K562 (cell line): ENCODE measurements around the gene NSUN3. TPM values are rescaled to one million over a fixed set of nuclear protein-coding genes. Genes with fewer than 3 reads are reported as not detected.
A peak's percentile ranks its signal among the peaks of the same experiment; 100 is the strongest.

Source experiments
- ASH1L ChIP-seq: fragments of 450-650 bp; IDR thresholded peaks from 2 replicates; pipeline ENCODE4 v1.6.1; 2018; ENCODE audit warnings: borderline replicate concordance, mild to moderate bottlenecking, low read depth; ENCODE audit not compliant: partially characterized antibody
- BRD9 ChIP-seq: fragments of 450-650 bp; IDR thresholded peaks from 2 replicates; pipeline ENCODE4 v1.6.1; 2018; ENCODE audit warnings: low read depth; ENCODE audit not compliant: partially characterized antibody
- CBFA2T3 ChIP-seq: fragments of 450-650 bp; IDR thresholded peaks from 2 replicates; pipeline ENCODE4 v1.6.1; 2017
- CREB1 ChIP-seq, 2 experiments: sonication (generic) in 1 of 2; formaldehyde crosslinking in 1 of 2; IDR thresholded peaks; 2 replicates each; pipeline versions ENCODE4 v1.6.1 to v1.8.0; 2012 to 2022; ENCODE audit warnings: inconsistent platforms in 1 of 2, mild to moderate bottlenecking in 1 of 2, missing genetic modification reagents in 1 of 2, moderate library complexity in 1 of 2
- EGR1 ChIP-seq: fragments of 450-650 bp; conservative IDR thresholded peaks from 2 replicates; pipeline ENCODE4 v1.6.1; 2017; ENCODE audit warnings: mild to moderate bottlenecking
- HNRNPLL ChIP-seq: fragments of 200-400 bp; formaldehyde crosslinking; IDR thresholded peaks from 2 replicates; pipeline ENCODE4 v1.6.1; 2017; ENCODE audit warnings: low read length, low read depth, mild to moderate bottlenecking; ENCODE audit not compliant: poor library complexity, severe bottlenecking
- KAT2B ChIP-seq: IDR thresholded peaks from one replicate; pipeline ENCODE4 v1.6.1; 2012; ENCODE audit warnings: low read depth, mild to moderate bottlenecking, control low read depth, inconsistent platforms, low read length, moderate library complexity
- L3MBTL2 ChIP-seq: fragments of 450-650 bp; IDR thresholded peaks from 2 replicates; pipeline ENCODE4 v1.6.1; 2016; ENCODE audit warnings: mild to moderate bottlenecking, moderate library complexity
- MCM7 ChIP-seq, 2 experiments: fragments of 450-650 bp; IDR thresholded peaks; 2 replicates each; pipeline ENCODE4 v1.6.1; 2016 to 2018
- NEUROD1 ChIP-seq: fragments of 150-350 bp; IDR thresholded peaks from 2 replicates; pipeline ENCODE4 v1.6.1; 2014; ENCODE audit warnings: borderline replicate concordance, low read length, low read depth; ENCODE audit not compliant: partially characterized antibody
- PHF20 ChIP-seq: fragments of 450-650 bp; IDR thresholded peaks from 2 replicates; pipeline ENCODE4 v1.6.1; 2018; ENCODE audit not compliant: partially characterized antibody
- SMAD3 ChIP-seq: fragments of 450-650 bp; formaldehyde crosslinking; conservative IDR thresholded peaks from 2 replicates; pipeline ENCODE4 v1.4.0; 2020; ENCODE audit warnings: mild to moderate bottlenecking
- WHSC1 ChIP-seq: IDR thresholded peaks from one replicate; pipeline ENCODE4 v1.6.1; 2012; ENCODE audit warnings: low read length, control low read depth, inconsistent platforms
- ZBTB33 ChIP-seq: sonication (generic); formaldehyde crosslinking; IDR thresholded peaks from 2 replicates; pipeline ENCODE4 v1.8.1; 2023; ENCODE audit warnings: mild to moderate bottlenecking, missing genetic modification reagents
- ZHX1 ChIP-seq: fragments of 150-350 bp; conservative IDR thresholded peaks from 2 replicates; pipeline ENCODE4 v1.6.1; 2014; ENCODE audit warnings: low read length
- ZNF354B ChIP-seq: fragments of 250-450 bp; sonication (Bioruptor Pico); IDR thresholded peaks from 2 replicates; pipeline ENCODE4 v1.4.0; 2020
- ZNF384 ChIP-seq: IDR thresholded peaks from 2 replicates; pipeline ENCODE4 v1.6.1; 2012; ENCODE audit warnings: low read depth, low read length, improper control_type of control experiment
- ZNF507 ChIP-seq: conservative IDR thresholded peaks from 2 replicates; pipeline ENCODE4 v1.6.1; 2017; ENCODE audit warnings: missing genetic modification characterization, missing compliant biosample characterization
- ZNF699 ChIP-seq: fragments of 250-450 bp; sonication (Bioruptor Pico); IDR thresholded peaks from 2 replicates; pipeline ENCODE4 v1.8.0; 2021; ENCODE audit warnings: mild to moderate bottlenecking, moderate library complexity; ENCODE audit not compliant: insufficient replicate concordance
- polyA plus RNA-seq, 8 experiments: library from polyadenylated mRNA; depleted of rRNA in 4 of 8; stranded (reverse) in 5 of 8; unstranded in 3 of 8; fragments of >200 nt; fragmentation: Nextera tagmentation in 2 of 8; fragmentation: Illumina TruSeq in 1 of 8; extraction: Ambion mirVana in 2 of 8; extraction: Trizol in 1 of 8; gene quantifications; 2 replicates each; pipeline versions ENCODE4 v1.2.1 to v1.2.3, GENCODE V29; 2011 to 2014; ENCODE audit warnings: inconsistent platforms in 1 of 8, missing spikeins in 1 of 8
- total RNA-seq, 7 experiments: library from RNA; depleted of rRNA in 6 of 7; stranded (reverse); fragments of >200 nt in 6 of 7; fragmentation: Illumina TruSeq in 2 of 7; extraction: Trizol in 2 of 7; gene quantifications; 2 replicates each; pipeline versions ENCODE4 v1.2.1 to v1.2.3, GENCODE V29; 2011 to 2021; ENCODE audit warnings: low replicate concordance in 1 of 7
- TF ChIP-seq, protein P1 (sequence below): fragments of 450-650 bp; IDR thresholded peaks from 2 replicates; pipeline ENCODE4 v1.6.1; 2018; ENCODE audit not compliant: partially characterized antibody

Gene NSUN3
- total and polyA plus RNA-seq, 9 of the 15 experiments (the other 6 are each of a cell fraction or from before 2014, with no cell fraction given), result 4.4 to 12.3 (median 7.6) TPM

DNA sequence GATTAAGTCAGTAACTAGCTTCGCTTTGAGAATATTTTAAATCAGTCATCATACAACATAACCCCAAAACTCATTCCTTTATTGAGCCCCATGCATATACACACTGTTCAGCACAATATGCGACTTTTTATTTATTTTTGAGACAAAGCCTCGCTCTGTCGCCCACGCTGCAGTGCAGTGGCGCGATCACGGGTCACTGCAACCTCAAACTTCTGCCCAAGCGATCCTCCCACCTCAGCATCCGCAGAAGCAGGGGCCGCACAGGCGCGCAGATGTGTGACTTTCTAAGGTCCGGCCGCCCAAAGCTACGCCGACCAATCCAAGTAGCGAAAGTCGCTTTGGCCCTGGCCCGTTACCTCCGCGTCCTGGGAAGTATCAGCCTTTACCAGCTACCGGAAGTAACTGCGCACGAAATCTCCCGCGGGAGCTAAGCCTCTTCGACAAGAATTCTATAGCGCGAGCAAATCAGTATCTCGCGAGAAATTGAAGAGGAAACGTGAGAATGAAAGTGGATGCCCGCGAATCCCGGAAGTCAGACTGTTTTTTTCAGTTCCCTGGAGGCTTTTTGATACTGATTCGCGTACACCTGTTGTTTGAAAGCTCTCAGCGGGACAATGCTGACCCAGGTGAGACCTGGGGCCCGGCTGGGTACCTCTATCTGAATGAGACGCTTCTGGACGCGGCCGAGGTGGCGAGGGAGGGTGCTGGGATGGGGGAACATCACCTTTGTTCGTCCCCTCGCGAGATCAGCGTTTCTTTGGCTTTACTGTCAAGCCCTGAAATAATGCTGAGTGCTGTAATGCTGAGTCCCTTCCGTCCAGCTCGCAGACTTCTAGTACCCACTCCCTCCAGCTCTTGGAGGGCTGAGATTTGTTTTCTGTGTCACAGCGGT lies at the start of gene NSUN3, which contains the start of gene DHFR2 (continued):
- TF ChIP-seq ZNF507 (tag) (no peak), KAT2B (no peak), EGR1 (peak; percentile 91), BRD9 (no peak), CREB1 (IDR thresholded peaks at IDR 0.05) (peak; percentile 66; the same call in 1 of the 2 replicates), CREB1 (CRISPR knock-in tag; IDR thresholded peaks at IDR 0.05) (no peak; the same call in 1 of the 2 replicates), MCM7 (IDR thresholded peaks at IDR 0.05) (no peak), ZNF699 (no peak), ASH1L (peak; percentile 81), ZNF384 (no peak), ZHX1 (peak; percentile 26; the same call in 1 of the 2 replicates), L3MBTL2 (peak; percentile 70), NEUROD1 (no peak), ZBTB33 (no peak), ZNF354B (CRISPR knock-in tag) (no peak), HNRNPLL (peak; percentile 92), CBFA2T3 (no peak), WHSC1 (no peak), PHF20 (peak; percentile 58), SMAD3 (CRISPR knock-in tag) (no peak)
- TF ChIP-seq, protein P1, sequence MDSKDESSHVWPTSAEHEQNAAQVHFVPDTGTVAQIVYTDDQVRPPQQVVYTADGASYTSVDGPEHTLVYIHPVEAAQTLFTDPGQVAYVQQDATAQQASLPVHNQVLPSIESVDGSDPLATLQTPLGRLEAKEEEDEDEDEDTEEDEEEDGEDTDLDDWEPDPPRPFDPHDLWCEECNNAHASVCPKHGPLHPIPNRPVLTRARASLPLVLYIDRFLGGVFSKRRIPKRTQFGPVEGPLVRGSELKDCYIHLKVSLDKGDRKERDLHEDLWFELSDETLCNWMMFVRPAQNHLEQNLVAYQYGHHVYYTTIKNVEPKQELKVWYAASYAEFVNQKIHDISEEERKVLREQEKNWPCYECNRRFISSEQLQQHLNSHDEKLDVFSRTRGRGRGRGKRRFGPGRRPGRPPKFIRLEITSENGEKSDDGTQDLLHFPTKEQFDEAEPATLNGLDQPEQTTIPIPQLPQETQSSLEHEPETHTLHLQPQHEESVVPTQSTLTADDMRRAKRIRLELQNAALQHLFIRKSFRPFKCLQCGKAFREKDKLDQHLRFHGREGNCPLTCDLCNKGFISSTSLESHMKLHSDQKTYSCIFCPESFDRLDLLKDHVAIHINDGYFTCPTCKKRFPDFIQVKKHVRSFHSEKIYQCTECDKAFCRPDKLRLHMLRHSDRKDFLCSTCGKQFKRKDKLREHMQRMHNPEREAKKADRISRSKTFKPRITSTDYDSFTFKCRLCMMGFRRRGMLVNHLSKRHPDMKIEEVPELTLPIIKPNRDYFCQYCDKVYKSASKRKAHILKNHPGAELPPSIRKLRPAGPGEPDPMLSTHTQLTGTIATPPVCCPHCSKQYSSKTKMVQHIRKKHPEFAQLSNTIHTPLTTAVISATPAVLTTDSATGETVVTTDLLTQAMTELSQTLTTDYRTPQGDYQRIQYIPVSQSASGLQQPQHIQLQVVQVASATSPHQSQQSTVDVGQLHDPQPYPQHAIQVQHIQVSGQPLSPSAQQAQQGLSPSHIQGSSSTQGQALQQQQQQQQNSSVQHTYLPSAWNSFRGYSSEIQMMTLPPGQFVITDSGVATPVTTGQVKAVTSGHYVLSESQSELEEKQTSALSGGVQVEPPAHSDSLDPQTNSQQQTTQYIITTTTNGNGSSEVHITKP, result peak; percentile 47
